Stomach (tissue), 4 donors: Measurements from ENCODE around the gene GALK1.

Experiments
- EP300 ChIP-seq: sonication (generic); formaldehyde crosslinking; IDR thresholded peaks from one replicate; pipeline ENCODE4 v1.6.1; 2017; ENCODE audit warnings: antibody characterized with exemption
- POLR2A ChIP-seq, 4 donors: fragments of 450-650 bp; IDR thresholded peaks; one replicate each; pipeline ENCODE4 v1.6.1; 2016; ENCODE audit warnings: antibody characterized with exemption in 4 of 4, control low read depth in 2 of 4, mild to moderate bottlenecking in 1 of 4, moderate library complexity in 1 of 4
- POLR2AphosphoS5 ChIP-seq, 3 donors: sonication (generic); formaldehyde crosslinking; IDR thresholded peaks; one replicate each; pipeline ENCODE4 v1.6.1; 2016; ENCODE audit warnings: antibody characterized with exemption in 3 of 3
- TF ChIP-seq, protein P1 (sequence below), 7 experiments: fragments of 450-650 bp in 4 of 7; fragments of 200-600 bp in 3 of 7; sonication (generic) in 3 of 7; IDR thresholded peaks; one replicate each; pipeline ENCODE4 v1.5.1; 2016 to 2019; ENCODE audit warnings: antibody characterized with exemption in 7 of 7, control low read depth in 2 of 7, mild to moderate bottlenecking in 1 of 7

DNA sequence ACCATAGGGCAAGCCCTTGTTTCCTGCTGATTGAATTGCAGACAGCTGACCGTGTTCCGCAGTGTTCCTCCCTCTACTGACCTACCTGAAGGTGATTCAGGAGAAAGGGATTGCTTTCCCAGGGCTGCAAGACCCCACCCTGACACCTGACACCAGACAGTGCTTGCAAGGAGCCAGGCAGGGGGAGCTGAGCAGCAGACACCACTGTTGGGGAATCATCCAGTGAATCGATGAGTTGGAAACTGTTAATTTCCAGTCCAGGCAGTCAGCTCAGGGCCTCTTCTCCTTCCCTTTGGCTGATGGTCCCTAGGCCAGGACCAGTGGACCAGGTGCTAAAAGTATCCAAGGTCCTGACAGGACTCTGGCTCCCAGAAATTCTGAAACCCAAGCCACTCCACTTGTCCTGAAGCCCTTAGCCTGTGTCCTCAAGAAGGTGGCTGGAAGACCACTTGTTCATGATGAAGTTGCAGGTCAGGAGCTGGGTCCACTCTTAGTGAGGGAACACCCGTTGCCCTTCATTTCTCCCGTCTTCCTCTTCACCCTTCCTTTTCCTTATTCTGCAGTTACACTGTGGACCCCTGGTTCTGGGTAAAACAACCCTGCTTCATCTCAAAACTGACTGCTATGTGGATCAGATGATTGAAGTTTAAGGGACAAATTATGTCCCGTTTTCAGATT, 10.1 kb upstream of the GALK1 start:
- TF ChIP-seq, protein P1, sequence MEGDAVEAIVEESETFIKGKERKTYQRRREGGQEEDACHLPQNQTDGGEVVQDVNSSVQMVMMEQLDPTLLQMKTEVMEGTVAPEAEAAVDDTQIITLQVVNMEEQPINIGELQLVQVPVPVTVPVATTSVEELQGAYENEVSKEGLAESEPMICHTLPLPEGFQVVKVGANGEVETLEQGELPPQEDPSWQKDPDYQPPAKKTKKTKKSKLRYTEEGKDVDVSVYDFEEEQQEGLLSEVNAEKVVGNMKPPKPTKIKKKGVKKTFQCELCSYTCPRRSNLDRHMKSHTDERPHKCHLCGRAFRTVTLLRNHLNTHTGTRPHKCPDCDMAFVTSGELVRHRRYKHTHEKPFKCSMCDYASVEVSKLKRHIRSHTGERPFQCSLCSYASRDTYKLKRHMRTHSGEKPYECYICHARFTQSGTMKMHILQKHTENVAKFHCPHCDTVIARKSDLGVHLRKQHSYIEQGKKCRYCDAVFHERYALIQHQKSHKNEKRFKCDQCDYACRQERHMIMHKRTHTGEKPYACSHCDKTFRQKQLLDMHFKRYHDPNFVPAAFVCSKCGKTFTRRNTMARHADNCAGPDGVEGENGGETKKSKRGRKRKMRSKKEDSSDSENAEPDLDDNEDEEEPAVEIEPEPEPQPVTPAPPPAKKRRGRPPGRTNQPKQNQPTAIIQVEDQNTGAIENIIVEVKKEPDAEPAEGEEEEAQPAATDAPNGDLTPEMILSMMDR (IDR thresholded peaks at IDR 0.05) = no peak
- TF ChIP-seq EP300 = no peak
- TF ChIP-seq POLR2A (IDR thresholded peaks at IDR 0.05) = peak in 1 of 4 donors; percentile 5
- TF ChIP-seq POLR2AphosphoS5 (IDR thresholded peaks at IDR 0.05) = peak in 2 of 3 donors; percentile 61 to 85
